Astrocyte of the spinal cord (primary cell): ENCODE data around the gene CAPN14.

Experiments
- DNase-seq: peaks from one replicate; pipeline ENCODE4 v3.0.0; 2011; ENCODE audit warnings: low read depth, low spot score
- H3K4me3 ChIP-seq: 2 replicates; pipeline ENCODE4 v1.5.1; 2011; ENCODE audit warnings: low read depth, mild to moderate bottlenecking, low read length, moderate library complexity
- CTCF ChIP-seq: IDR thresholded peaks from 2 replicates; pipeline ENCODE4 v1.5.1; 2012; ENCODE audit warnings: low read depth, mild to moderate bottlenecking, low read length, inconsistent platforms
- in situ Hi-C: cut with HindIII; loops from 2 replicates; pipeline ENCODE4 v1.10.0; 2017; ENCODE audit warnings: low sequenced_read_pairs

CAPN14 gene

GRCh38 chr2:31214444-31214915, 2.8 kb downstream of the CAPN14 start:
- H3K4me3 ChIP-seq: no peak overlapping the region
- no peak for TF ChIP-seq CTCF
- in situ Hi-C loops: no loop called here
- DNase-seq: no peak

- H3K4me3 ChIP-seq: no peak overlapping the region
- DNase-seq: no peak
- TF ChIP-seq CTCF: no peak
- in situ Hi-C loops: no loop called here
Measured at GRCh38 chr2:31213601-31214443, 3.5 kb downstream of the CAPN14 start.

DNA sequence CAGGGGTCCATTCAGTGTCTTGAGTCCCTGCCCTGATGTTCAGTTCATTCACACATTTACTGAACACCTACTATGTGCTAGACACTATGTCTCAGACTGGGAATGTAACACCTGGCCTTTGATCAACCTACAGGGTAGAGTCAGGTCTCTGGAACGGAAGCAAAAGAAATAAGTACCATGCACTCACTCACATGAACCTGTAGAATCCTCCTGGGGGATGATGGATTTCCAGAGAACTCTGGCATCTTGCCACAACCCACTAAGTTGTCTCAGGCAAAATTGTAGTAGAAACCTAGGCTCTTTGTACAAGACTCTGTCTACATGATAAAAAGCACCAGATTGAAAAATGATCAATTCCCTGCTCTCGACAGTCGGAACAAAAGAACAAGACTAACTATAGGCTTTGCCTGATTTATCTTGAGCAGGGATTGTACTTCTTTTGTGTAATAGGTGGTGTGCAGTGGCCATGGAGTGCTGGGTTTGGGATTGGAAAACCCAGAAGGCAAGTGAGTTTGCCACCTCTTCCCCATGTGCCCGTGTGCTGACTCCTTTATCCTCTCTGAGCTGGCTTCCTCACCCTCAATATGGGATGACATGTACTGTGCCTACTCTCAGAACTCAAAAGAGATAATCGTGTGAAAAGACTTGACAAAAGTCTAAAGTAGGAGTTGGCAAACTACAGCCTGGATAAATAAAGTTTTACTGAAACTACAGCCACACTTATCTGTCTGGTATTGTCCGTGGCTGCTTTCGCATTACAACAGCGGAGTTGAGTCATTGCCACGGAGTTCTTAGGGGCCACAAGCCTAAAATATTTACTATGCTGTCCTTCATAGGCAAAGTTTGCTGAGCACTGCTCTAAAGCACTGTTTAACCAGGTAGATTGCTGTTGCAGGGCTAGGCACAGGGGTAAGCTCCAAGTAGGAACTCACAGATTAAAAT, 4.4 kb downstream of the CAPN14 start:
- DNase-seq: no peak
- in situ Hi-C loops: no loop called here

GRCh38 chr2:31208240-31208639, 9.1 kb downstream of the CAPN14 start:
- no peak for TF ChIP-seq CTCF
- in situ Hi-C loops: no loop called here
- no peak for DNase-seq
- no peak overlapping the region for H3K4me3 ChIP-seq

More for the DNA sequence above, 4.4 kb downstream of the CAPN14 start:
- TF ChIP-seq CTCF: no peak
- H3K4me3 ChIP-seq: no peak overlapping the region

GRCh38 chr2:31207790-31208189, 9.5 kb downstream of the CAPN14 start:
- DNase-seq: no peak
- in situ Hi-C loops: no loop called here
- TF ChIP-seq CTCF: no peak
- H3K4me3 ChIP-seq: no peak overlapping the region

- H3K4me3 ChIP-seq: no peak overlapping the region
- TF ChIP-seq CTCF: no peak
- in situ Hi-C loops: no loop called here
- no peak for DNase-seq
Measured at GRCh38 chr2:31205613-31206012, 11.7 kb downstream of the CAPN14 start.
